ENCODE data around the gene KCTD21. TPM values are rescaled to one million over a fixed set of nuclear protein-coding genes. Genes with fewer than 3 reads are reported as not detected.

Gene KCTD21
- polyA plus RNA-seq, 1 donor: 7.2 TPM

DNA sequence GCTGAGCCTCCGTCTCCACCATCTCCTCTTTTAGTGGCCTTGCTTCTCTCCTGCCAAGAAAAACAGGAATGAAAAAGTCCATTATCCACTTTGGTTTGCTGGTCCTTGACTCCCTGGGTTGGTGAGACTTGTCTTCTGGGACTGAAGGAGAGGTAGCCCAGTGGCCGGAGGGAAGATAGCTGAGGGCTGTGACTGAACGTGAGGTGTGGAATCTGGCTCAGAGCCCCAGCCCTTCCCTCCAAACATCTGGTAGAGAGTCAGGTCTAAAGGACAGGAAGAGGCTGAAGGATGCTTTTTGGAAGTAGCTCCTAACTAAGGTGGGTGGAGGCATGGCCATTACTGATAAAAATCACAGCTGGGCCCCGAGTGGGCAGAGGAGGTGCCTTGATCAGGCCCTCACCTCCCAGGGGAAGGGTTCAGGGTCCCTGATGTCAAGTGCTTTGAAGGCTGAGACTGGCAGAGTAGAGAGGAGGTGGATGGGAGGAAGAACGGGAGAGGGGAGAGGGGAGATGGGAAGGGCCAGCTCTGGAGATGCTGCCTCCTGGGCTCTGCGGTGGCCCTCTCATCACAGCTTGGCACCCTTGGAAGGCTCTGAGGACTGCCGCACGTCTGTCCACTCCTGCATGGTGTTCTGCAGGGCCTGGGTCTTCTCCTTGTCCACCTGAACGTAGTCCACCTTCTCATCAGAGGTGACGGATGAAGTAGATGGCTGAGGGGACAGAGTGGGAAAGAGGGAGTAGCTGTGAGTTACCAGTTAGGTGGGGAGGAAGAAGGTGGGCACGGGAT lies 30.5 kb upstream of the KCTD21 start:
- DNase-seq (ENCODE audit: low read depth): no peak

DNA sequence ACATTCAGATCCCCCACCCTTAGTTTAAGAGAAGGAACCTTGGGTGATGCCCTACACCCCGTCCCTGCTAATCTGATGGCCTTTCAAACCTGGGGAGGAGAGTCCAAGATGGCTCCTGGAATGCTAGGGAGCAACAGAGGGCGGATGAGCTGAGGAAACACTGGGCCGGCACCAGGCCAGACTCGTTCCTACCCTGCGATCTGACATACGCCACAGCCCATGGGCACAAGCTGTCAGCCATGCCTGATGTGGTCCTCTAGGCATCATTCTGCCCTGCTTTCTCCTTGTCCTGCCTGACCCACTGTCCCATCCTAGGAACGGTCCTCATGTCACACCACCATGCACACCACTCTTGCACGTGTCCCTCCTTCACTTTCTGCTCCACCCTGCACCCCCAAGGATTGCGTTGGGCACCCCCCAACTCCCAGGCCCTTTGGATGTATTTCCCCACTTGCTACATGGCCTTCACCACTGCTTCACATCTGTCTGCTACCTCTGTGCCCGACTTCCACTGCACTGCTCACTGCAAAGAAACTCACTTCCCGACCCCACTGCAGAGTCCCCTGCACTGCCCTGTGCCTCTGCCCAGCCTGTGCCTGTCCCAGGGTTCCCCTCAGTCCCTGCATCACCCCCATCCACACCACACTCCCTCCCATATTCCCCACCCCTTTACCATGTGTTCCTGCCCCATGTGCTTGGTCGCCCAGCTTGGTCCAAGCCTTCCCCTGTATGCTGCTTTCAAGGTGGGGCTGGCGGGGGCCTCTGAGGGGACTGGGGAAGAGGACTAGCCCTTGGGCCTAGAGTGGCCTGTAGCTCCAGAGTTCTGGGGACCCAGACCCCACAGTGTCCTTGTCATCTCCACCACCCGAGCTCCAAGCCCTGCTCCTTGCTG lies 29.5 kb upstream of the KCTD21 start:
- no peak for DNase-seq (ENCODE audit: low read depth)

DNA sequence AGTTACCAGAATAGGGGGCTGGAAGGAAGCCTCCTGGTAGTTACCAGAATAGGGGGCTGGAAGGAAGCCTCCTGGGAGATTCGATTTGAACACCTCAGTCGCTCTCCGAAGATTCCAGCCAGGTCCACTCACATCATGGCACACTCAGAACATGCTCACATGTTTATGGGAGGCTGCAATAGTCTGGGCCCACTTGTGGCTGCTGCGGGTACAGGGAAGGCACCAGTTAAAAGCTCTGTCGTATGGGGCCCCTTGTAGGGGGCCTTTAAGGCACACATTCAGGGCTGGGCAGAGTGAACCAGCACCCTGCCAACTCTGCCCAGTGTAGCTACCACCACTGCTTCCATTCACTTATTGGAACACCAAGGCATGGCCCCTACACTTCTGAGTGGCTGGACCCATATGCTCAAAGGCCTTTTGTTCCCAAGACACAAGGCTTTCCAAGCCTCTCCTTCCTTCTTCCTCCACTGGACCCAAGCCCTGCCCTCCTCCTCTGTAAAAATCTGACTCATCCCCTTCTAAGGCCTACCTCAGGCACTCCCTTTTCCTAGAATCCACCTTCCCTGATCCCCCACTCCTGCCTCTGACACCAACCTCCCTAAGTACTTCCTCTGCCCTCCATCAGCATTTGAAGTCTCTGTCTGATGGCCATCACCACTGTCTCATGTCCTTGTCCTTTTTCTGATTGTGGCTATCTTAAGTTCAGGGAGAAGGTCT lies 28.3 kb upstream of the KCTD21 start:
- DNase-seq (ENCODE audit: low read depth): no peak

DNA sequence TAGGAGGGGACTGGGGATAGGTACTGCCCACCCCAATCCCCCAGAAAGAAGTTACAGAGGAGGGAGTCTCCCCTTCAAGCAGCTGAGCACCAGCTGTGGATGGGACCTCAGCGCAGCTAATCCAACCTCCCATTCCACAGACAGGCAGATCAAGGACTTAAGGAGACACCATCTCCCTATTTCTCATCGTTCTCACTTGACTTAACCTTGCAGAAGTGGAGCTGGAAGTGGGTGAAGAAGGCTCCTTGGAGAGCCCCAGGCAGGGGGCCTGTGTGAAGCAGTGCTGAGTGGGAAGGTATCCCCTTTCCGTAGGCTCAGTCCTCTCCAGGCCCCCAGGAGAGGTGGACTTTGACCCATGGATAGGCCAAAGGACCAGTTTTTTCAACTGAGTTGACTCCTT lies 27.6 kb upstream of the KCTD21 start:
- DNase-seq (ENCODE audit: low read depth): no peak

DNA sequence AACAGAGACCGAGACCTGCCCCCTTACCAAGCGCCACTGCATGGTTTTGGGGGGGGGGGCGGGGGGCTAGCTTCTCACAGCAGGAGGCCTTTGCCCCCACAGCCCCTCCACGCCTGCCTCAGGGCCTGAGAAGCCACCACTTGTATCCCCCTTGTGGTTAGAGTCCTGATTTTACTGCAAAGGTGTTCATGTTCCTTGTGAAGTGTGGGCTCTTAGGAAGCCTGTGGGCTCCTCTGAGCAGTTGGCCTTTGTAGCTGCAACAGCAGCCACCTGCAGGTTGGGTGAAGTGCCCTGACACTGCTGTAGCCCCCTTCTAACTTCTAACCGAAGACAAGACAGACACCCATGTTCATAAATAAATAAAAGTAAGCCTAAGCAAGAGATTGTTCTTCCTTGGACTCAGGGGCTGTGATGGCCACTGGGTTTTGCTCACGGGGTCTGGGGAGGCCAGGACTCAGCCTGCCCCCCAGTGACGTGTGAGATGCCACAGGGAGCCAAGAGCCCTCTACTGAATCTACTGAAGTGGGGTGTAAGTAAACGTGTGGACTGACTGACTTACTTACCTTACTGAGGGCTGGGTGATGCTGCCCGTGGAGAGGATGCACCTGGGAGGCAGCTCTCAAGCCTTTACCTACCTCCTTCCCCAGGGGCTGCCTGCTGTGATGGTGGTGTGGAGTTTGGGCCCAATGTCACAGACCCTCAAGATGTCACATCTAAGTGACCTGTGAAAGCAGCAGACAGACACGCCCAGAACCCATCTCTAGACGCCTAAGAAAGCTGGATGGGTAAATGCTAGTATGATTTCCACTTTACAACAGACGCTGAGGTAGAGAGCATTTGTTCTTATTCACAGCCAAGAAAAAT lies 26.1 kb upstream of the KCTD21 start:
- DNase-seq (ENCODE audit: low read depth): no peak

DNA sequence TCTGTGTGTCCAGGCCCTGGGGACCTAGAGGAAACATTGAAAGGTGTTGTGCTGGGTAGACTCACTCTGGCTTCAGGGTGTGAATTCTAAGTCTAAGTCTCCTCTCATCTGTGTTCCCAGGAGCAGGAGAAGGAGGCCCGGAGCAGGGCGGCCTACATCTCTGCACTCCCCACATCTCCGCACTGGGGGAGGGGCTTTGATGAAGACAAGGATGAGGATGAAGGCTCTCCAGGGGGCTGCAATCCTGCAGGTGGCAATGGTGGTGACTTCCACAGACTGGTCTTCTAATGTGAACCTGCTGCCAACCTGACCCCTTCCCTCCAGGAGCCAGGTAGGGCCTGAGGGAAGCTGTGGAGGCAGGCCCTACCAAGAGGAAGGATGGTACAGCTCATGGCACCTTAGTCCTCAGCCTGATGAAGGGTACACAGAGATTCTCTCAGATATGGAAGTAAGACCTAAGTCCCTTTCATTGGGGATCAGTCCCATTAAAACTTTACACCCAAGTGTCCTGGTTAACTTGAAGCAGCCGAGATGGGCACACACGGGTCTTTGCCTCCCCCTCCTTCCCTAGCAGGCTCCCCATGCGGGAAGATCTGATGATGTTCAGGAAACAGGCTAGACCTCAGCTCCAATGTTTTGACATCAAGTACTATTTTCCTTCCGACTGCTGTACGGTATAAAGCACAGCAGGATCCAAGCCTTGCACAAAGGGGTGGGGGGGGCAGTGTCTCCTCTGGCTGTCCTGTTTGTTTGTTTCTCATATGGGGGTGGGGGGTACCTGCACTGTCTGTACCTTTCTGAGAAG lies 25.3 kb upstream of the KCTD21 start:
- DNase-seq (ENCODE audit: low read depth): no peak

DNA sequence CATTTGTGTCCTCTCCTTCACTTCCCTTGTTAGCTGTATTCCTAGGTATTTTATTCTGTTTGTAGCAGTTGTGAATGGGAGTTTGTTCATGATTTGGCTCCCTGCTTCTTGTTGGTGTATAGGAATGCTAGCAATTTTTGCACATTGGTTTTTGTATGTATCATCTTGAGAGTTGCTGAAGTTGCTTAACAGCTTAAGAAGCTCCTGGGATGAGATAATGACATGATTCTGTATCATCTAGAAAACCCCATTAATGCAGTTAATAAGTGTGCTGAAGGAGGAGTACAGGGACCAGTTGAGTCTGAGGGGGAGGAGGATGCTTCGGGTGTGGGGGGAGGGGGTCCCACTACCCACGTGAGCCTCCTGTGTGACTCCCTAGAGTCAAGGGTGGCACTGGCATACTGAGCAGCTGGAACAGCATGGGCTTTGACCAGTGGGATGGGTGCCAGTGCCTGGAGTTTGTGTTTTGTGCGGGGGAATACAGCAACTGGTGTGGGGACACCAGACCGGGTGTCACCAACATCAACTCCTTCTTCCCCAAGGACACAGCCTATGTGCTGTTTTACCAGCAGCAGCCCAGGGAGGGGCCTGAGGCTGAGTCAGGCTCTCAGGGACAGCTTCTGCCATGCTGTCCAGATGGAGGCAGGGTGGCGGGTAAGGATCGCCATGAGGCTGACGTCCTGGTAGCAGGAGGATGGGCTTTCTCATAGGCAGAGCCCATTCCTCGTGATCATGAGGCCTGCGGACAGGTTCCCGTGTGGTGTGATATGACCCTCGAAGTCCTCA lies 24.4 kb upstream of the KCTD21 start:
- no peak for DNase-seq (ENCODE audit: low read depth)

DNA sequence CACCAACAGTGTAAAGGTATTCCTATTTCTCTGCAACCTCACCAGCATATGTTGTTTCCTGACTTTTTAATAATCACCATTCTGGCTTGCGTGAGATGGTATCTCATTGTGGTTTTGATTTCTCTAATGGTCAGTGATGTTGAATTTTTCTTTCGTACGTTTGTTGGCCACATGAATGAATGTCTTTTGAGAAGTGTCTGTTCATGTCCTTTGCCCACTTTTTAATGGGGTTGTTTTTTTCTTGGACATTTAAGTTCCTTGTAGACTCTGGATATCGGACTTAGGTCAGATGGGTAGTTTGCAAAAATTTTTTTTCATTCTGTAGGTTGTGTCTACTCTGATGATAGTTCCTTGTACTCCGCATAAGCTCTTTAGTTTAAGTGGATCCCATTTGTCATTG lies 23.1 kb upstream of the KCTD21 start:
- no peak for DNase-seq (ENCODE audit: low read depth)

DNA sequence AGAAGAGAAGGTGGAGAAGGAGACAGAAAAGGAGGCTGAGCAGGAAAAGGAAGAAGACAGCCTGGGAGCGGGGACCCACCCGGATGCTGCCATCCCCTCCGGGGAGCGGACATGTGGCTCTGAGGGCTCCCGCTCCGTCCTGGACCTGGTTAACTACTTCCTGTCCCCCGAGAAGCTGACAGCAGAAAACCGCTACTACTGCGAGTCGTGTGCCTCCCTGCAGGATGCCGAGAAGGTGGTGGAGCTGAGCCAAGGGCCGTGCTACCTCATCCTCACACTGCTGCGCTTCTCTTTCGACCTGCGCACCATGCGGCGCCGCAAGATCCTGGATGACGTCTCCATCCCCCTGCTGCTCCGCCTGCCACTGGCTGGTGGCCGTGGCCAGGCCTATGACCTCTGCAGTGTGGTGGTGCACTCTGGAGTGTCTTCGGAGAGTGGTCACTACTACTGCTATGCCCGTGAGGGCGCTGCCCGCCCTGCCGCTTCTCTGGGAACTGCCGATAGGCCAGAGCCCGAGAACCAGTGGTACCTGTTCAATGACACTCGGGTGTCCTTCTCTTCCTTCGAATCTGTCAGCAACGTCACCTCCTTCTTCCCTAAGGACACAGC lies 21.7 kb upstream of the KCTD21 start:
- DNase-seq (ENCODE audit: low read depth): no peak

DNA sequence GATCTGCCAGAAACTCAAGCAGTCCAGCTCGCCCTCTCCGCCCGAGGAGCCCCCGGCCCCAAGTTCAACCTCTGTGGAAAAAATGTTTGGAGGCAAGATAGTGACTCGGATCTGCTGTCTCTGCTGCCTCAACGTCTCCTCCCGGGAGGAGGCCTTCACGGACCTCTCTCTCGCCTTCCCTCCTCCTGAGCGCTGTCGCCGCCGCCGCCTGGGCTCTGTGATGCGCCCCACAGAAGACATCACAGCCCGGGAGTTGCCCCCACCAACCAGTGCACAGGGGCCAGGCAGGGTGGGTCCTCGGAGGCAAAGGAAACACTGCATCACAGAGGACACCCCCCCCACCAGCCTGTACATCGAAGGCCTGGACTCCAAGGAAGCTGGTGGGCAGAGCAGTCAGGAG lies 21.1 kb upstream of the KCTD21 start:
- DNase-seq (ENCODE audit: low read depth): no peak

DNA sequence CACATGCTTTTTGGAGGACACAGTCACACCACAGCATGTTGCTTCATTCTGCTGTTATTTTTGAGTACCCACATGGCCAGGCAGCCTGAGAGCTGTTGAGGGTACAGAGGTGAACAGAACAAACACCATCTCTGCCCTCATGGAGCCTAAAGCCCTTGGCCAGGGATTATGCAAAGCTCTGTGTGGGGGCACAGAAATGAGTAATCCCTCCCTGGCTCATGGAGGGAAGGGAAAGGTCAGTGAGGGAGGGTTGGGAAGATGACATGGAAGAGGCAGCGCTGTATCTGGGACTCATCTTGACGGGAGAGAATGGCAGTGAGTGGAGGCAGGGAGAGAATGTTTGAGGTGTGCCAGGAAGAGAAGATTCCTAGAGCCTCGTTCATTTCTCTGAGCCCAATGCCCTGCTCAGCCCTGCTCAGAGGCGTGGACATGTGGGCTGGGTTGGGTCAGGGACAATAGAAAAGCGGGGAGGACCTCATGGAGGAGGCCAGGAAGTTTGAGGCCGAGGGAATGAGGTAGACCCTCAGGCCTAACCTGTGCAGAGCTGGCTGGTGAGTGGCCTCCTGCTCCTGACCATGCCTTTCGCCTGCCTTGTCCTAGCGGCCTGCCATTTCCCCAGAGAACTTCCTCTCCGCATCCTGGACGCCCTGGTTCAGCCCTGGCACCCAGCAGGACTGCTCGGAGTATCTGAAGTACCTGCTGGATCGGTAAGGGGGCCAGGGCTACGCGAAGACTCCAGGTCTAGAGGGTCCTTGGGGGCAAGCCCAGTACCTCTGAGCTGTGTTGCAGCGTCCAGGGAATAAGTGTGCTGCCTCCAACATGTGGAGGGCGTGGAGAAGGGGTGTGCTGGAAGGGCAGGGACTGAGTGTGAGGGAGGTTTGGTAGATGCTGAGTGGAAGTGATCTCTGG lies 20.1 kb upstream of the KCTD21 start:
- no peak for DNase-seq (ENCODE audit: low read depth)

DNA sequence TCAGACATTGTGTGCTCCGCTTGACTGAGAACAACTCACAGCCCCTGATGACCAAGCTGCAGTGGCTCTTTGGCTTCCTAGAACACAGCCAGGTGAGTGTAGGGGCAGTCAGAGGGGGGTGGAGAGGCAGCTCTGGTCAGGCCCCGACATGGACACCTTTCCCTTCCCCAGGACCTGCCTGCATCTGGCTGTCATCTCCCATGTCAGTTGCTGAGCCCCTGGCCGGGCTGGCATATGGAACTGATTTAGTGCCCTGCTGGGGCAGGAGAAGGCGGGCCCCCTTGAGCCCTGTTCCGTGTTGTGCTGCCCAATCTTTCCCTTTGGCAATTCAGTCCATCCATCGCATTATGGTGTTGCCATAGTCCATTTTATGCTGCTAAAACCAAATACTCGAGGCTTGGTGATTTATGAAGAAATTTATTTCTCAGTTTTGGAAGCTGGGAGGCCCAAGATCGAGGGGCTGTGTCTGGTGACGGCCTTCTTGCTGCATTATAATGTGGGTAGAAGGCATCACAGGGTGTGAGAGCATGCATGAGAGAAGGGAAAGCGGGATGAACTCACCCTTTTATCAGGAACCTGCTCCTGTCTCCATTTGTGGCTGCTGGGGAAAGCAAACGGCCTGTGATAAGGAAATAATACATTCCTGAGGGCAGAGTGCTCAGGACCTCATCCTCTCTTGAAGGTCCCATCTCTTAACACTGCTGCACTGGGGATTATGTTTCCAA lies 19.3 kb upstream of the KCTD21 start:
- no peak for DNase-seq (ENCODE audit: low read depth)

DNA sequence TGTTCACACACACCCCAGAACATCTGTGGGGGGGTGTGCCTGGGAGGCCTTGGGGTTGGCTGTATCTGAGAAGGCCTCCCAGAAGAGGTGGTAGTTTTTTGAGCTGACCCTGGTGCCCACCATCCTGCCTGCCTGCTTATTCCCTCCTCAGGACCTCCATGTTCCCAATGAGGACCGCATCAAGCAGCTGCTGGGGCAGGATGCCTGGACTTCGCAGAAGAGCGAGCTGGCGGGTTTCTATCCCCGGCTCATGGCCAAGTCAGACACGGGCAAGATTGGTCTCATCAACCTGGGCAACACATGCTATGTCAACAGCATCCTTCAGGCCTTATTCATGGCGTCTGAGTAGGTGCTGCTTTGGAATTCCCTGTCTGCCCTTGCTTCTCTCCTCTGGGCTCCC lies 17.3 kb upstream of the KCTD21 start:
- DNase-seq (ENCODE audit: low read depth): no peak

DNA sequence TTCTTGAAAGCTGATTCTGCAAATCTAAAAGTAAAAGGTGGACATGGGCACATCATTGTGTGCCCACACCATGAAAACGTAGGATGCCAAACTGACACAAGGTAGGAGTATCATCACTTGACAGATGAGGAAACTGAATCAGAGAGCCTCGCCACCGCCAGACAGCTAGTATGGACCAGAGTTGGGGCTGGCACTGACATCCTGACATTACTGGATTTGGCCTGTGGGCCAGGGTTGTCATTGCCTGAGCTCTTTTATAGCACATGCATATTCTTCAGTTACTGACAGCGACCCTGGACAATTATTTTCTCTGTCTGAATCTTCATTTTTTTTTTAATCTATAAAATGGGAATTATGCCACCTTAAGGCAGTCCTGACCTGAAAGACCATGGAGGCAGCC lies 16.8 kb upstream of the KCTD21 start:
- no peak for DNase-seq (ENCODE audit: low read depth)

DNA sequence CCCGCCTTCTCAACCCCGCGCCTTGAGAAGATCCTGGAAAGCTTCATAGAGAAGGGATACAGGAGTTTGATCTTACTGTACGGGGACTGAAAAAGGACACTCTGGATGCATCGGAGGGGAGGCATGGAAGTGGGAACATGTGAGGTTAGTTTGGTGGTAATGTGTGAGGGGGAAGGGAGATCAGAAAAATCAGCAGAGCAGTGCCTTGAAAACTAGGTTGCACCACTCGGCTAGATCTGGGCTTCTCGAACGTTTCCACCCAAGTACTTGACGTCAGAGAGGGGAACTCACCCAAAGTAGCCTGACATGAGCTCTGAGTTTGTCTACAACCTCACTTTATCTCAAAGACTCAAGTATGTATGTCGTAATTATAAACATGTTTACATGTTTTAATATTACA lies 14.8 kb upstream of the KCTD21 start:
- DNase-seq (ENCODE audit: low read depth): no peak

DNA sequence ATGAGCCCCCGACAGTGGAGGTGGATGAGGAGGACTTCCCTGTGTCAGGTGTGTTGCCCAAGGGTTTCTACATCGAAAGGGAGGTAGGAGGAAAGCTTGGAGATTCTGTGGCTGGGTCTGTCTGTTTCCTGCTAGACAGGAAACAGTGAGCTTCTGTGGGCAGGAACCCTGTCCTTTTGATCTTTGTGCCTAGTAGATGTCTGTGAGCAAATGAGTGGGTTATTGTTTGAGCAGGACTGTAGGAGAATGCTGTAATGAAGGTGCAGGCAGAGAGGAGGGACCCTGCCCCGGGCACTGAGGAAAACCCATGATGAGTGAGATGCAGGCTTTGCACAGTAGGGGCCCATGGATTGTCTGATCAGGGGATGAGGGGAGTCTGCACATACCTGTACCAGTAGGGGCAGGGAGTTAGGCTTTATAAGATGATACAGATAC lies 14.3 kb upstream of the KCTD21 start:
- DNase-seq (ENCODE audit: low read depth): no peak

DNA sequence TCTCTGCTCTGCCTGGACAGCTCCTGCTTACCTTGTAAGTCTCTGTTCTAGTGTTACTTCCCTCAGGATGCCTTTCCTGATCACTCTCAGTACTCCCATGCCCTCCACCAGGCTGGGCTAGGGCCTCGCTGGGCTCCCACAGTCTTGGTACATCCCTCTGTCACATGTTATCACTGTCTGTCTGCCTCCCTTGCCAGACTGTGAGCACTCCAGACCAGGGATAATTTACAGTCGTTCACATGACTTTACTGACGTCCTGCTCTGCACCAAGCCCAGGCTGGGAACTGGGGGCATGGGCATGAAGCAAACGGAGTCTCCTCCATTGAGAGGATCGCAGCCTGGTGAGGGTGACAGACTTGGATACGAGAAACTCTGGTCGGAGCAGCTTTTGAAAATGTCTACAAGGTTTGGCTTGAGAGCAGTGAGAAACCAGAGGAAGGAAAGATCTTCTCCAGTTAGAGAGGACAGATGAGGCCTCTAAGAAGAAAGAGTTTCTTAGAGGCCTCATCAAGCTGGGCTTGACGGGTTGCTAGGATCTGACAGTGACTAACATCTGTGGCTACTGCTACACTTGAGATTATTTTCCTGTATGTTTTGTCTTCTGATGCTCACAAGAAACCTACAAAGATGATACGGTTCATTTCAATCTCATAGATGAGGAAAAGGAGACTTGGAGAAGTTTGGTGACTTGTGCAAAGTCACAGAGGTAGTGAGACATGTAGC lies 12.8 kb upstream of the KCTD21 start:
- no peak for DNase-seq (ENCODE audit: low read depth)
